Tibial nerve (tissue), 4 donors: ENCODE measurements around the gene PSTPIP1. TPM values are rescaled to one million over a fixed set of nuclear protein-coding genes. Genes with fewer than 3 reads are reported as not detected.

Source experiments
- DNase-seq, 2 donors: peaks; one replicate each; pipeline ENCODE4 v3.0.0-alpha.2; 2019; ENCODE audit warnings: low spot score in 2 of 2
- H3K27ac ChIP-seq, 4 donors: fragments of 200-600 bp; sonication (generic) in 3 of 4; one replicate each; pipeline ENCODE4 v1.5.1; 2017 to 2019; ENCODE audit warnings: mild to moderate bottlenecking in 1 of 4
- H3K27me3 ChIP-seq, 2 donors: fragments of 200-600 bp; sonication (generic) in 1 of 2; one replicate each; pipeline versions ENCODE4 v1.5.1 to v1.6.0; 2017 to 2019
- H3K36me3 ChIP-seq, 3 donors: fragments of 200-600 bp; sonication (generic); one replicate each; pipeline ENCODE4 v1.5.1; 2018 to 2019
- H3K4me1 ChIP-seq, 4 donors: fragments of 200-600 bp; sonication (generic) in 3 of 4; one replicate each; pipeline ENCODE4 v1.5.1; 2017 to 2019
- H3K4me3 ChIP-seq, 4 donors: fragments of 200-600 bp; sonication (generic) in 3 of 4; one replicate each; pipeline ENCODE4 v1.5.1; 2017 to 2019; ENCODE audit warnings: mild to moderate bottlenecking in 1 of 4, moderate library complexity in 1 of 4
- H3K9me3 ChIP-seq, 4 donors: fragments of 200-600 bp; sonication (generic) in 3 of 4; one replicate each; pipeline ENCODE4 v1.5.1; 2017 to 2019
- EP300 ChIP-seq, 2 donors: sonication (generic); formaldehyde crosslinking; IDR thresholded peaks; one replicate each; pipeline ENCODE4 v1.6.1; 2017; ENCODE audit warnings: antibody characterized with exemption in 2 of 2, mild to moderate bottlenecking in 1 of 2
- POLR2A ChIP-seq, 2 donors: fragments of 450-650 bp; IDR thresholded peaks; one replicate each; pipeline ENCODE4 v1.6.1; 2017; ENCODE audit warnings: antibody characterized with exemption in 2 of 2, mild to moderate bottlenecking in 2 of 2, moderate library complexity in 2 of 2
- WGBS, 2 donors: methylation state at CpG; one replicate each; pipeline ENCODE4 v1.1.5; 2018; 5-methylcytosine and 5-hydroxymethylcytosine counted together
- total RNA-seq, 4 donors: library from RNA; depleted of rRNA; stranded (reverse); fragments of >200 nt; gene quantifications; one replicate each; pipeline ENCODE4 v1.1.0, GENCODE V29; 2016
- TF ChIP-seq, protein P1 (sequence below), 5 experiments: fragments of 200-600 bp in 3 of 5; fragments of 450-650 bp in 2 of 5; sonication (generic) in 3 of 5; IDR thresholded peaks; one replicate each; pipeline ENCODE4 v1.5.1; 2016 to 2019; ENCODE audit warnings: antibody characterized with exemption in 5 of 5, mild to moderate bottlenecking in 3 of 5, moderate library complexity in 2 of 5

Gene PSTPIP1
- total RNA-seq, 4 donors from 2014 or later, result 13.6 to 54.6 (median 19.3) TPM

DNA sequence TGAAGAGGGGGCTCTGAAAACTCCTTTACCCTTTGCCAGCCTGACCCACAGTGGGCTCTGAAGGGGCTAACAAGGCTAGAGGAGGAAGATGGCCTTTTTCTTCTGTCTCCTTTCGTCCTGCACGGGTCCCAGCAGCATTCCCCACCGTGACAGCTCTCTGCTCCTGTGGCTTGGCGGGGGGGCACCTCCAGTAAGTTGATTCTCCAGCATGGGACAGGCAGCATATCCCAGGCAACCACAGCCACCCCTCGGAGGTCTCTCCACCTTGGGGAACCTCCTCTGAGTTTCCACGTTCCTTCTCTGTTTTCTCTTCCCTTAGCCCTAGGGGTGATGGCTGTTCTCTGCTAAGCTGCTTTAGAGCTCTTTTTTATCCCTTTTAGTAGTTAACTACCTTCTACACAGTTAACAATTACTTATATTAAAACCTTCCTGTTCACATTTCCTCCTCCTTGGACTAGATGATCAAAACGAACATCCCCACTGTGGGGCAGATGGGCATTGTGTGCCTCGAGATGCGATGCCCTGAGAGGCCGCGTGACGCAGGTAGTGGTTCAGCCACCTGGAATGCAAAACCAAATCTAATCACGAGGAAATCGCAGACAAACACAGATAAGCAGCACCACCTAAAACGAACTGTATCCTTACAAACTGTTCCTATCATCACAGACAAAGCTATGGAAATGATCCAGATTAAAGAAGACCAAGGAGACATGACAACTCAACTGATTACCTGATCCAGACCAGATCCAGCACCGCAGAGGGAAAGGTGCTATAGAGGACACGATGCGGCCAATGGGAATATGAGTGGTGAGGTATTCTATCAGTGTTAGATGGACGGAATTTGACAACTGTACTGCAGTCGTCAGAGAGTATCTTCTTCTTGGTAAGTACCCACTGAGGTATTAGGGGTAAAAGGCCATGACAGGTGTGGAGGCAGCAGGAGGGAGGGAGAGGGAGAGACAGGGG, 48.3 kb downstream of the PSTPIP1 start:
- Histone ChIP-seq H3K9me3 (no peaks in the 10 kb centered on the region), H3K27me3 (no peaks in the 10 kb centered on the region), H3K27ac (no peak overlapping the region), H3K36me3 (peaks cover 0 to 50% (median 0%) of the 10 kb centered on the region in 3 donors), H3K4me3 (no peak overlapping the region), H3K4me1 (peaks cover 0 to 39% (median 2%) of the 10 kb centered on the region in 4 donors)
- 86 to 88% methylated on average over 20 of the region's 20 CpGs for WGBS, 2 donors
- DNase-seq, result no peak
- TF ChIP-seq EP300 (IDR thresholded peaks at IDR 0.05) (no peak), POLR2A (IDR thresholded peaks at IDR 0.05) (no peak)
- TF ChIP-seq, protein P1, sequence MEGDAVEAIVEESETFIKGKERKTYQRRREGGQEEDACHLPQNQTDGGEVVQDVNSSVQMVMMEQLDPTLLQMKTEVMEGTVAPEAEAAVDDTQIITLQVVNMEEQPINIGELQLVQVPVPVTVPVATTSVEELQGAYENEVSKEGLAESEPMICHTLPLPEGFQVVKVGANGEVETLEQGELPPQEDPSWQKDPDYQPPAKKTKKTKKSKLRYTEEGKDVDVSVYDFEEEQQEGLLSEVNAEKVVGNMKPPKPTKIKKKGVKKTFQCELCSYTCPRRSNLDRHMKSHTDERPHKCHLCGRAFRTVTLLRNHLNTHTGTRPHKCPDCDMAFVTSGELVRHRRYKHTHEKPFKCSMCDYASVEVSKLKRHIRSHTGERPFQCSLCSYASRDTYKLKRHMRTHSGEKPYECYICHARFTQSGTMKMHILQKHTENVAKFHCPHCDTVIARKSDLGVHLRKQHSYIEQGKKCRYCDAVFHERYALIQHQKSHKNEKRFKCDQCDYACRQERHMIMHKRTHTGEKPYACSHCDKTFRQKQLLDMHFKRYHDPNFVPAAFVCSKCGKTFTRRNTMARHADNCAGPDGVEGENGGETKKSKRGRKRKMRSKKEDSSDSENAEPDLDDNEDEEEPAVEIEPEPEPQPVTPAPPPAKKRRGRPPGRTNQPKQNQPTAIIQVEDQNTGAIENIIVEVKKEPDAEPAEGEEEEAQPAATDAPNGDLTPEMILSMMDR (IDR thresholded peaks at IDR 0.05), result no peak

DNA sequence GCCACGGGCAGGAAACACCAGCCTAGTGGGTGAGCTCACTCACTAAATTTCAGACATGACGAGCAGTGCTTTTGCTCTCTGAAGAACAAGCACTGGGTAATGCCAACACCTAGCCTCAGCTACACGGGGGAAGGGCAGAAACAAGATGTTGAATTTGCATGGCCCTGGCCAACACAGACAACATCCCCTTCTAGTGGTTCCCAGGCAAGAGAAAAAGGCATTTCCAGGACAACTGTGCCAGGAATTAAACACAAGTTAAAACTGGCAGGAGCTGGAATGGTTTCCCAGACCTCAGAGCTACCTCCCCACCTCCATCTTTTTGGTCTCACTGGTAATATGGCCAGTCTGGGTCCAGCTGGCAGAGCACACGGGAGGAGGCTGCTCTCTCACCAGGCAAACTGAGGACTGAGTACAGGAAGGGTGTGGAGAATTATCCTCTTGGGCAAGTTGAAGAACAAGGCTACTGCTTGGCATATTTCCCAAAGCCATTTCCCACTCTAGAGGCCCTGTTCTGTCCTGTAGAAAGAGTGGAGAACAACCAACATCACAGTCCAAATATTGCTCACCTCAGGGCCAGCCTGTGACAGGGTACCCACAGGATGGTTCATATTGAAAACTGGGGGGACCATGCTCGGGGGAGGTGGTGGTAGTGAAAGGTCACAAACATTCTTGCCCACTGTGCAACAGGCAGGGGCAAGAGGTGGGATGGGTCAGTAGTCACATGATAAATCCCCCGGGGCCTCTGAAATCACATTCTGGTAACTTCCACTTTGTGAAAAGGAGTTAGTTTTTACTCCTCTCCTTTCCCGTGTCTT, 49.5 kb downstream of the PSTPIP1 start:
- no peak for TF ChIP-seq POLR2A (IDR thresholded peaks at IDR 0.05)
- TF ChIP-seq, protein P1 (IDR thresholded peaks at IDR 0.05), result no peak
- TF ChIP-seq EP300 (IDR thresholded peaks at IDR 0.05), result no peak
- H3K27ac ChIP-seq, result peak overlapping the region in 1 of 4 donors; percentile 30
- H3K9me3 ChIP-seq, result no peaks in the 10 kb centered on the region
- DNase-seq, result no peak
- no peak overlapping the region for H3K4me3 ChIP-seq
- no peaks in the 10 kb centered on the region for H3K27me3 ChIP-seq
- H3K4me1 ChIP-seq, result peaks cover 0 to 47% (median 2%) of the 10 kb centered on the region in 4 donors
- WGBS, 2 donors, result 65 to 75% methylated on average over 7 of the region's 7 CpGs
- peaks cover 0 to 50% (median 0%) of the 10 kb centered on the region in 3 donors for H3K36me3 ChIP-seq

DNA sequence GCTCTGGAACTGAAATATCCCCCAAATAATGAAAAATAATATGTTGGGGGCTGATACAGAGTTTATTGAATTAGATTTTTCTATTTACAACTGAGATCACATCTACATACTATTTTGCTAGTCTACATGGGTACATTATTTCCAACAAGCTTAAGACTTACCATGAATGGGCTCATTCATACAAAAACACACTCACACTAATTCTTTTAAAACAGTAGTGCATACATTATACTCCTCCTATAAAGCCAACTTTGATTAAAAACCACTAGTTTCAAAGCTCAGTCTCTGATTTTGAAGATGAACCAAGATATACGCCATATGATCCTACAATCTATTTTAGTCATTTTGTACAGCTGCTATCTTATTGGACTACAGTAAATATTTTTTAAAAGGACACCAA, 51.1 kb downstream of the PSTPIP1 start:
- peaks cover 0 to 50% (median 0%) of the 10 kb centered on the region in 3 donors for H3K36me3 ChIP-seq
- no peaks in the 10 kb centered on the region for H3K9me3 ChIP-seq
- H3K27ac ChIP-seq, result peak overlapping the region in 1 of 4 donors; percentile 14
- no peaks in the 10 kb centered on the region for H3K27me3 ChIP-seq
- TF ChIP-seq, protein P1 (IDR thresholded peaks at IDR 0.05), result no peak
- TF ChIP-seq POLR2A (IDR thresholded peaks at IDR 0.05) (no peak), EP300 (IDR thresholded peaks at IDR 0.05) (no peak)
- WGBS, 2 donors, result 49% methylated on average over 1 of the region's 1 CpG
- H3K4me3 ChIP-seq, result no peak overlapping the region
- no peak for DNase-seq
- peaks cover 0 to 47% (median 2%) of the 10 kb centered on the region in 4 donors for H3K4me1 ChIP-seq

DNA sequence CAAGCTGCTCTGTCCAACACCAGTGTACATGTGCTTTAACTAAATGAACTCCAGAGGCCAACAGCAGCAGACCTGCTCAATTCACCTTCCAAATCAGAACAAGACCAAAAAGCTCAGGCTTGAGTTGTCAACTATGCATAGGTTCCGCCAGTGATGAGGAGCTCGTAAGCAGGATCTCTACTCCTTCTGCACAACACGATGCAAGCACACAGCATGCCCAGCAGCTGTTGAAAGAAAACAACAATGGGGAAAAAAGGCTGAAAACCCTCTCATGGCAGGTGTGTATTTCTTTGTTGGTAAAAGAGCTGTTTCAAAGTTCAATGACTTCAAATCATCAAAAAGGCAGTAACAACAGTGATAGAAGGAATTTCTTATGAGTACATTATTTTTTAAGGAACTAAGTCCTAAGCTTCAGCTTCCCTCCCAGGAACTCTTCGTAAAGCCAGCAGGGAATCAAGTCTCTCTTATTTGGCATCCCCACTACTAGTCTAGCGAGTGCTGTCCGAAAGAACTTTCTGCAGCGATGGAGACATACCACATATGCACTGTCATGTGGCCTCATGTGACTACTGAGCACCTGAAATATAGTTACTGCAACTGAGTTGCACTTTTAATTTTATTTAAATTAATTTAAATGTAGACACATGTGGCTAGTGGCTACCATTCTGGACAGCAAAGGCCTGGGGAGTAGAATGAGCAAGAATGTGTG, 51.9 kb downstream of the PSTPIP1 start:
- H3K27ac ChIP-seq, result no peak overlapping the region
- TF ChIP-seq, protein P1 (IDR thresholded peaks at IDR 0.05), result no peak
- TF ChIP-seq EP300 (IDR thresholded peaks at IDR 0.05) (no peak), POLR2A (IDR thresholded peaks at IDR 0.05) (no peak)
- H3K4me3 ChIP-seq, result no peak overlapping the region
- no peaks in the 10 kb centered on the region for H3K9me3 ChIP-seq
- no peaks in the 10 kb centered on the region for H3K27me3 ChIP-seq
- no peak for DNase-seq
- WGBS, 2 donors, result 83 to 87% methylated on average over 7 of the region's 7 CpGs
- peaks cover 0 to 49% (median 0%) of the 10 kb centered on the region in 3 donors for H3K36me3 ChIP-seq
- H3K4me1 ChIP-seq, result peaks cover 0 to 47% (median 2%) of the 10 kb centered on the region in 4 donors
